Measurements from ENCODE around the gene DNAJB1. TPM values are rescaled to one million over a fixed set of nuclear protein-coding genes. Genes with fewer than 3 reads are reported as not detected.
A peak's percentile ranks its signal among the peaks of the same experiment; 100 is the strongest.

DNAJB1 gene
- polyA plus RNA-seq, 4 donors: 98.5 to 125 (median 104) TPM

DNA sequence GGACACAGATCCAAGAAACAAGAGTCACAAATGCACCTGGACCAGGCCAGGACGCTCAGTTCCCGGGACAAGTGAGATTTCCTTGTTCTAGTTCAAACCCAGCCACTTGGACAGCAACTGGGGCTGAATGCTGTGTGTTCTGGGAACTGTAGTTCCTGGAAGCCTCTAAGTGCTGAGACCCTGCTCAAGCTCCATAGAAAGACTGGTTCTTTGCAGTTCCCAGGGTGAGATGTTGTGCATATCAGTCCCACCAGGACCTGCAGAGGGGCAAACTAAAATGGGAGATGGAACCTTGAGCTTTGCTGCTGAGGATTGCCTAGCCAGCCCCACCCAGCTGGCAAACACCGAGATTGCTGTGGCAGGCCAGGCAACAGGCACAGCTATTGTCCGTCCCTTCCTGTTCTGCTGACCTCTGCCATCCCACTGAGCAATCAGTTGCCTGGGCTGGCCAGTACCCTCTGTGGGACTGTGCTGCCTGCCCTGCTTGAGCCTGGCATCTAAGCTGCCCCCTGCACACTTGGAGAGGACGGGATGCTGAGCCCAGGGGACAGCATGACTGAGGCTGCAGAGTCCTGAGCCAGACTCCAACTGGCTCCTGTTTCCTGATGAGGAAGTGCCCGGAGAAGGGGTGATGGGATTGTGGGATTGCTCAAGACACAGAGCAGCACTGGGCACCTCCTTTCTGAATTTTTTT lies 20.8 kb downstream of the DNAJB1 start:
- DNase-seq (ENCODE audit: low read depth in 4 of 4, low spot score in 3 of 4): no peak

DNA sequence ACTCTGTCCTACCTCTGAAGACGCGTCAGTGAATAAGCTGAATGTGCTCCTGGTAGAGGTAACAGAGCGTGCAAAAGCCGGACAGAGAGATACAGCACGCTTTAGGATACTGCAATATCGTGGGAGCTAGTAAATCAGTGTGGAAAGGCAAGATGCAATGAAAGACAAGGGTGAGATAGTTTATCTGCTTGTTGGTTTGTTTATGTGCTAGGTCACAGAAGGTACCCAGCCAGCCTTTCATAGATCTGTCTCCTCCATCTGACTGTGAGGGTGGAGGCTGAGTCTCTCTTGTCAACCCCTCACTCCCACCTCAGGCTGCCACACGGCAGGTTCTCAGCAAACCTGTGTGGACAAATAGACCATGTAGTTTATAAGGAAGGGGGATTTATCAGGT lies 21.4 kb downstream of the DNAJB1 start:
- DNase-seq (ENCODE audit: low read depth in 4 of 4, low spot score in 3 of 4): no peak

GRCh38 chr19:14496029-14496833 lies 22.0 kb downstream of the DNAJB1 start, which contains the start of gene GIPC1:
GIPC1 (minus strand) TSS chr19:14496127; CDS start chr19:14482976, 13,151 bp downstream.
- peak; percentile 95 to 97 (median 96) for DNase-seq (ENCODE audit: low read depth in 4 of 4, low spot score in 3 of 4)

DNA sequence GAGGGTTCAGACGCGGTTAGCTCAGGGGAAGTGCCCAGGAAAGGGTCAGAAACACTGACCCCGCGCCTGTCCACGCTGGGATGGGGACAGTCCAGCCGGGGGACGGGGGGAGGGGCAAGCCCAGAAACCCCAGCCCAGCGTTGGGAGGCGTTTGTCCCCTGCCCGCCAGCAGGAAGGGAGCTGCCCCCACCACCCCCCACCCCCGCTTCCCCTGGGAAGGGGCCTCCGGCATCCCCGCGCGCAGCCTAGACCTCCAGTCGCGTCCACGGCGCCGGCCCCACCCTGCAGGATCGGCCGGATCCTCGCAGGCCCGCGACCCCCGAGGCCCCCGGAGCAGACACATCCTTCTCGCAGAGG lies 22.5 kb downstream of the DNAJB1 start:
- no peak for DNase-seq (ENCODE audit: low read depth in 4 of 4, low spot score in 3 of 4)

DNA sequence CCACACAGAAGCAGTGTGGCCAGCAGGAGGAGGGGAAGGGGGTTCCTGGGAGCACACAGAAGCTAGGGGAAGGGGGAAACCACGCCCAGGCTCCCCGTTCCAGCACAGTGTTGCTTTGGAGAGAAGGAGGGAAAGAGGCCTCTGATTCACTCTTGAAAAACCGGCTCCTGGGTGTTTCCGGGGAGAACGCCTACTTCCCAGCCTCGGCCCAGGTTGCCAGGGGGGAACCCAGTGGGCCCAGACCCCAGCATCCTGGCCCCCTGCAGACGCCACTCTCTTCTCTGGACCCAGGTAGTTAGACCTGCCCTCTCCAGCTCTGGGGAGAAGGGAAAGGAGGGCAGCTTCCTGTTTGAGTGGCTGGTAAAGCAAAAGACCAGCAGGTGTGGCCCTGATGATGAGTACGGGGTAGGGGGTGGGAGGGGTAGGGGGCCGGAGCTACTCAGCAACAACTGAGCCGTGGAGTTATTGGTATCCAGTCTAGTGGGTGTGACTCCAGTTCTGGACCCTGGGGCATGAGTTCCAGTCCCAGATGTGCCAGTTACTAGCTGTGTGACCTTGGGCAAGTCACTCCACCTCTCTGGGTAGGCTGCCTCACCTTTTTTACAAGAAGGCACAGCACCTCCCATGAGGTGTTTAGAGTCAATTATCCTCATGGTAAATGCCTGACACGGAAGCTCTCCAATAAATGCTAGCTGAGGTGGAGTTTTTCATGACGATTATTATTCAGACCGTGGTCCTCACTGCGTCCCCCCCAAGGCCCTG lies 23.1 kb downstream of the DNAJB1 start:
- no peak for DNase-seq (ENCODE audit: low read depth in 4 of 4, low spot score in 3 of 4)

GRCh38 chr19:14494411-14494810 lies 23.8 kb downstream of the DNAJB1 start:
- DNase-seq (ENCODE audit: low read depth in 4 of 4, low spot score in 3 of 4): no peak

DNA sequence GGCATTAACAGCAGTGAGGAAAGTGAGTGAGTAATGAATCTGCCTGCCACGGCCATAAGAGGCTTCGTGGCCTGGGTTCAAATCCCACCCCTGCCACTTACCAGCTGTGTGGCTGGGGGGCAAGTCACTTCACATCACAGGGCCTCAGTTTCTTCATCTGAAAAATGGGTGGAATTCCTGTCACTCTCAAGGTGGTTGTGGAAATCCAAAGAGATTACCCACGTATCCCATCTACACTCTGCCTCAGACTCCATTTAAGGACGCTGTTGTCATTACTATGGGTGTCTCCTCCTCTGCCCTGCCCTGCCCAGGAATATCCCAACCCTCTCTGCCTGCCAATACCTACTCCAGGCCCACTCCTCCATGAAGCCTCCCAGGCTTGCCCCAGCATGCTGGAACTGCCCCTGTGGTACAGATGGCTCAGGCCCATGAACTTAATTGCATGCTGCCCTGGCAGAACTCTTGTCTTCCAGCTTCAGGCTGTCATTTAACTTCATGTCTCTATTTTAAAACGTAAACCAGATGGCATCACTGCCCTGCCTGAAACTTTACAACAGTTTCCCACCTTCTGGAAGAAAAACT lies 25.4 kb downstream of the DNAJB1 start:
- DNase-seq (ENCODE audit: low read depth in 4 of 4, low spot score in 3 of 4): no peak

DNA sequence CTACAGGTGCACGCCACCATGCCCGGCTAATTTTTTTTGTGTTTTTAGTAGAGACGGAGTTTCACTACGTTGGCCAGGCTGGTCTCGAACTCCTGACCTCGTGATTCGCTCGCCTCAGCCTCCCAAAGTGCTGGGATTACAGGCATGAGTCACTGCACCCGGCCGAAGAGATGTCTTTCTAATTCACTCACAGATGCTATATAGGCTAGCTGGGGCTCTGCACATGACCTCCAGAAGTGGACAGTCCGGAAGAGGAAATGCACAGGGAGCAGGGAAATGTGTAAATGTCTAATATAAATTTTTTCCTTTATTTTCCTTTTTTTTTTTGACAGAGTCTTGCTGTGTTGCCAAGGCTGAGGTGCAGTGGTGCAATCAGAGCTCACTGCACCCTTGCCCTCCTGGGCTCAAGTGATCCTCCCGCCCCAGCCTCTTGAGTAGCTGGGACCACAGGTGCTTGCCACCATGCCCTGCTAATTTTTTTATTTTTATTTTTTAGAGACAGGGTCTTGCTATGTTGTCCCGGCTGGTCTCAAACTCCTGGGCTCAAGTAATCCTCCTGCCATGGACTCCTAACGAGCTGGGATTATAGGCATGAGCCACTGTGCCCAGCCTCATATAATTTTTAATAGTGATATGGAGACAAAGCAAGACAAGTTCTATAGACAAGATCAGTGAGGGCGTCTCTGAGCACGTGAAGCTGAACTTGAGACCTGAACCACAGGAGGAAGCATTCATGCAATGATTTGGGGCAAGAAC lies 30.6 kb downstream of the DNAJB1 start:
- DNase-seq (ENCODE audit: low read depth in 4 of 4, low spot score in 3 of 4): no peak

DNA sequence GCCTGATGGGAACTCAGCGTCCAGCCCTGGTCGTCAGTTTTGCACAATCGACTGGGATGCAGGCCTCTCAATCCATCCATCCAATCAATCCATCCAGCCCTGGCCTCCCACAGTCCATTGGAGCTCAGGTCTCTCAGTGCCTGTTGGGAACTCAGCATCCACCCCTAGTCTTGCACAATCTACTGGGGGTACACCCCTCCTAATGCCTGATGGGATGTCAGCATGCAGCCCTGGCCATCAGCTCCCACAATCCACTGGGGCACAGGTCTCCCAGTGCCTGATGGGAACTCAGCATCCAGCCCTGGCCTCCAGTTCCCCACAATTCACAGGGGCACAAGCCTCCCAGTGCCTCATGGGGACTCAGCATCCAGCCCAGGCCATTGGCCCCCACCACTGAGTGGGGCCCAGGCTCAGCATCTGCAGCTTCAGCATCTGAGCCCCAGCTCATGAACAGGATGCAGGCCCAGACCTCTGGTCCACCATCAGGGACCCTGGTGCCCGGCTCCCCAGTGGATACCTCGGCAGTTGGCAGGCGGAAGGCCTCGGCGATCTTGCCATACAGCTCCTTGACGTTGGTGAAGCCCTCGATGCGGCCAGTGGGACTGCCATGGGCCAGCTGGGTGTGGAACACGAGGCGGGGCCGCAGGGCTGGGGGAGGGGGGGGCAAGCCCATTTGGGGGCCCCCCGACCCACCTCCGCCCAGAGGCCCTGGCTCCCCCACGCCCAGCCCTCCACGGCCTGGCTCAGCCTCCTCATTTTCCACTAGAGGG lies 35.8 kb downstream of the DNAJB1 start:
- no peak for DNase-seq (ENCODE audit: low read depth in 4 of 4, low spot score in 3 of 4)

DNA sequence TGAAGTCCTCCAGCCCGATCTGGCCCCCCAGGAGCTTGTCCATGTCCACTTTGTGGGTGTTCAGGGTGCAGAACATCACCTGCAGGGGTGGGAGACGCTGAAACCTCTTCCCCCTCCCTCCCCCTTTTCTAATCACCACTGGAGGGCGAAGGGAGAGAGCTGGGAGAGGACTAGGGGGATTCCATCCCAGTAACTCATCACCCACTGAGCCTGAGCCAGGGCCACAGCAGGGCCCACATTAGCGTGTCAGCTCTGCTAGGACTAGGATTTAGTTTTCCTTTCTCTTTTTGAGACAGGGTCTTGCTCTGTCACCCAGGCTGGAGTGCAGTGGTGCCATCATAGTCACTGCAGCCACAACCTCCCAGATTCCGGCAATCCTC lies 37.5 kb downstream of the DNAJB1 start:
- no peak for DNase-seq (ENCODE audit: low read depth in 4 of 4, low spot score in 3 of 4)

DNA sequence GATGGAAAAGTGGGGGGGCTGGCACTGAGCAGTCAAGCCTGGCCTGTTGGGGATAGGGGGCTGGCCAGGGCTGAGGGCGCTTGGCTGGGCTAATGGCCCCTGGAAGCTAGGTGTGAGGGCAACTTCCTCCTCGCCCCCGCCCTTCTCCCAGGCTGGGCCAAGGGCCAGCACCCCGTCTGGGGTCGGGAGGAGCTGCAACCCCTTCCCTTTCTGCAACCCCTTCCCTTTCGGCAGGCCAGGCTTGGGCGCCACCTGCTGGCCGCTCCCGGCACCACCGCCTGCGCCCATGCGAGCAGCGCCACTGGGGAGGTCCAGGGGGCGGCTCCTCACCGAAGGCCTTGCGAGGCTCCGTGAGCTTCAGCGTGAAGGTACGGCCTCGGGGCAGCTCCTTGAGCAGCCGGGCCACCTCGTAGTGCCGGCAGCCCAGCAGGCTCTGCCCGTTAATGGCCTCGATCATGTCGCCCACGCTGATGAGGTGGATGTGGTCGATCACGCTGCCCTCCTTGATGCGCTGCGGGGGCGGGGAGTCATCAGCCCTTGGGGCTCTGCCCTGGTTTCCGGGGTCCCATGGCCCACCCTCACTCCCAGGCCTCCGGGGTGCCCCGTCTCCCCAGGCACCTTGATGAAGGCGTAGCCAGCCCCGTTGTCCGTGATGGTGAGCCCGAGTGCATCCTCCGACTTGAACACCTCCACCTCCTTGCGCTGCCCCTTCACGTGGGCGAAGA lies 38.1 kb downstream of the DNAJB1 start:
- DNase-seq (ENCODE audit: low read depth in 4 of 4, low spot score in 3 of 4): no peak

GRCh38 chr19:14479309-14479974 lies 38.8 kb downstream of the DNAJB1 start:
- DNase-seq (ENCODE audit: low read depth in 4 of 4, low spot score in 3 of 4): no peak

DNA sequence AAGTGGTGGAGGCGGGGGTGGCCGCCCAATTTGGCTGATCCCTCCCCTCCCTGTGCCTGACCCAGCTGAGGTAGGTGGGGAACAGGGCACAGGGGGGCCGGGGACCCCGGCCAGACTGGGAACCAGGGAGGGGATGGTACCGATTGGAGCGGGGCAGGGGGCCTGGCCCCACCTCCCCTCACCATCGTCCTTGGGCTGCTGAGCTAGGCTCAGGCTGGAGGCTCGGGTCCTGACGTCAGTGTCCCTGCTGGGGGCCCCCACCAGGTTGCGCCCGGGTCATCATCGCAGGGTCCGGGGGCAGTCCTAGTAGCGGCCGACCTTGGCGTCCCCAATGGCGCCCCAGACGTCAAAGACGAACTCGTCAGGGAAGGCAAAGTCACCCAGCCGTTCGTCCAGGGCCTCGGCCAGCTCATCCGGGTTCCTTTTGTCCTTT lies 40.1 kb downstream of the DNAJB1 start:
- no peak for DNase-seq (ENCODE audit: low read depth in 4 of 4, low spot score in 3 of 4)

DNA sequence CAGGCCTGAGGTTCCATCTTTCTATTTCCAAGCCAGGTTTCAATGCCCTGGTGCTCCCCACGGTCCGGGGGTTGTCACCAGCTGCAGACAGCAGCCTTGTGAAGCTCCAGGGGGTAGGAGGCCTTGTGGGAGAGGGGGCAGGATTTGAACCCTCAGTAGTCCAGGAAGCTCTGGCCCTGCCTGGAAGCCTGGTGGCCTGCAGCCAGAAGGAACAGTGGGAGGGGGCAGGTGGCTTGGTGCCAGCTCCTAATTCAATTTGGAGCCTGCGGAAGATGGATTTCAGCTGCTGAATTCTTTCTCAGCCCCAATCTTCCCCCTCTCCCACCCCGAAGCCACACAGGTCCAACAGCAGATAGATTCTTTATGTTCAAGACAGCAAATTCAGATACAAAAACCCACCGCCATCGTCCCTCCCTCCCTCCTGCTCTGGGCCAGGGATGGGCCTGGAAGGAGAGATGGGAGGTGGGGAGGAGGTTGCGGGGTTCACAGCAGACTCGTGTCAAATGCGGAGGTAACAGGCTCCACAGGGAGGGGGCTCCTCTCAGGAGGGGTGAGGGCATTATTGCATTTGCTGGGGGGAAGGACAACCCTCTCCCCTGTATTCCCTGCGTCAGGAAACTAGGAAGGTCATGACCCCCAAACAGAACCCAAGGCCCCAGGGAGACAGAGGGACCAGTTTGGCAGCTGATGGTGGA lies 40.6 kb downstream of the DNAJB1 start:
- peak in 3 of 4 donors; percentile 67 to 75 (median 68) for DNase-seq (ENCODE audit: low read depth in 4 of 4, low spot score in 3 of 4)

DNA sequence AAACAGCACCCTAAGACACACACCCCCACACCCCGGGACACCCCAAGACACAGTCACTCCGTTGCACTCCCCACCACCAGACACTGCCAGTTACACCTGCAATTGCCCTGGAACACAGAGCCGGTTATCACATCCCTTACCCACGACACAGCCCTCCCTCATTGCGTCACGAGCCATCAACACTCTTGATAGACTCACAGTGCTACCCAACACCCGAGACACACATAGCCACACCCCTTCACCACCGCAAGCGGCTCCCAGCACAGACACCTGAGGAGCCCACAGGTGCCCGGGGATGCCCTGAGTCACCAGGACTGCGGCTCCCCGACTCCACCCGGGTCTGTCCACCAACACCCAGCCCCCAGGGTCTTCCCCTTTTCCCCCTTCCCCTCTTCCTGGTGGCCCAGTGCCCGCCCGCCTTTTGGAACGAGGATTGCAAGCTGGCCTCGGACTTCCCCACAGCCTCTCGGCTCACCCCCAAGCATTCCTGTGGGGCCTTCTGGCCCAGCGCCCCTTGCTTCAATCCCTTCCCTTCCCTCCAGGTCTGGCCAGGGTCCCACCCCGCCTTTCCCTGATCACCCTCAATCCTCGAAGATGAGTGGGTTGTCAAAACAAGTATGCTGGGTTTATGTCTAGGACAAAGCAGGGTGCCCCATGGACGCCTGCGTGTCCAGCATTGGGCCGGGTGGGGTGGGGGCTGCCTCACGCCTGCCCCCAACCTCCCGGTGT lies 41.4 kb downstream of the DNAJB1 start:
- no peak for DNase-seq (ENCODE audit: low read depth in 4 of 4, low spot score in 3 of 4)

GRCh38 chr19:14476327-14476672 lies 41.9 kb downstream of the DNAJB1 start:
- no peak for DNase-seq (ENCODE audit: low read depth in 4 of 4, low spot score in 3 of 4)

Measured in left renal pelvis (tissue), 4 donors.